Activated gamma-delta T cell treated with anti-CD3 and anti-CD28 coated beads, Interleukin-2, amount 50 U/mL, for 16 hours (primary cell): ENCODE measurements around the gene CABP1.
"Not testable (repeated sequence)": the region's sequence is repeated elsewhere in the genome, so short reads cannot be mapped to it uniquely, and the experiment has no call there.

Source experiments
- DNase-seq: peaks from one replicate; pipeline ENCODE4 v3.0.0-alpha.2; 2020; ENCODE audit warnings: low read depth

The CABP1 gene

GRCh38 chr12:120639771-120640721, at the start of gene CABP1:
Gene CABP1 (plus strand): TSS chr12:120640626. CDS start chr12:120640686, 60 bp downstream.
- DNase-seq: peak; percentile 53

- no peak for DNase-seq
These were observed 49.6 kb upstream of the CABP1 start for GRCh38 chr12:120590741-120591407.

- no peak for DNase-seq
These were observed 48.0 kb upstream of the CABP1 start for GRCh38 chr12:120592121-120593049.

DNA sequence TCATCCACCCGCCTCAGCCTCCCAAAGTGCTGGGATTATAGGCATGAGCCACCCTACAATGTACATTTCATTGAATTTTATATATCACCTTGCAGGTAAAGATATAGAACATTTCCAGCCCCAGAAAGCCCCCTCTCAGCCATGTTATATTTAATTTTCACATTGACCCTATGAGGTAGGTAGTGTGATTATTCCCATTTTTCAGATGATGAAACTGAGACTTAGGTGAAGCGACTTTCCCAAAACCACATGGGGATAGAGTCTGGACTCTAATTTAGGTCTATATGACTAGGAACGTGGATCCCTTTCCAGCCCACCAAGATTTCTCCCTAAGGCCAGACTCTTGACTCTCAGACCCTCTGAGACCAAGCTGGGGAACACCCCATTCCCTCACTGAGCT, 43.5 kb upstream of the CABP1 start:
- DNase-seq: no peak

DNA sequence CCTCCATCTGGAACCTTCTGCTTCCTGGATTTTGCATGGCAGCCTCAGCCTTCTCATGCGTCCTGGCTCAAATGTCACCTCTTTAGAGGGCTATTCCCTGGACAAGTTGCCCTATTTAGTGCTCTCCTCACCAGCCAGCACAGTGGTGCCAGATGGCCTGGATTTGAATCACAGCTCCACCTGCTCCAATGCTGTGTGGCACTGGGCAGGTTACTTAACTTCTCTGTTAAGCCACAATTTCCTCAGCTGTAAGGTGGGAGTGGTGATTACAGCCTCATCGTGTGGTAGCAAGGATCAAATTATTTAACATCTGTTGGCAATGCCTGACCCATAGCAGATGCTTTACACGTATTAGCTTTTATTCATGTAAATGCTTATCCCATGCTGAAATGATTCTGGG, 42.6 kb upstream of the CABP1 start:
- no peak for DNase-seq

DNA sequence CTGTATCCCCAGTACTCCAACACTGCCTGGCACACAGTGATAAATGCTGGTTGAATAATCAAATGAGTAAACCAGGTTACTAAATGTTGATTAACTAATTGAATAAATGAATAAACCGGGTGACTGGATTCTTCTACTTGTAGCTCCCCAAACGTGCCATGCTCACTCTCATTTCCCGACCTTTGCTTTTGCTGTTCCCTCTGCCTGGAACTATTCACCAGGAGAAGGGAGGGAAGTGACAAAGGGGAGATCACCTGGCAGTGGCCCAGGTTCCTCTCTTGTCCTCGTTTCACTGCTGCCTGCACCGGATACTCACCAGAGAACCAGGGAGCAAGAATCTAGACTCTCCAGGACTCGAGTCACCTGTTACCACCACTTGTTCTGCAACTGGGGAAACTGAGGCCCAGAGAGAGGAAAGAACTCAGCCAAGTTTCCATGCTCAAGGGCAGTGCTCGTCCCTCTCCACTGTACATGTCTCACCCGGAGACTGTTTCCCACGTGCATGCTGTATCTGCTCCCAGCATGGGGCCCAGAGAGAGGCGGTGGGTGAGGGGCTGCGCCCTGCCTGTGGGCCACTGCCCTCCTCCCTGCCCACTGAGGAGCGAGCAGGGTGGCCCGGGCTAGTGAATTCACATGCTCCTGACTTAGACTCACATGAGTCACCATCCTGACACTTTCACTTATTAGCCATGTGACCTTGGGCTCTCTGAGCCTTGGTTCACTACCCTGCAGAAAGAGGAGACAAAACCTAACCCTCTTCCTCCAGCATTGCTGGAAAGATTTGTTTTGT, 41.6 kb upstream of the CABP1 start:
- no peak for DNase-seq

DNA sequence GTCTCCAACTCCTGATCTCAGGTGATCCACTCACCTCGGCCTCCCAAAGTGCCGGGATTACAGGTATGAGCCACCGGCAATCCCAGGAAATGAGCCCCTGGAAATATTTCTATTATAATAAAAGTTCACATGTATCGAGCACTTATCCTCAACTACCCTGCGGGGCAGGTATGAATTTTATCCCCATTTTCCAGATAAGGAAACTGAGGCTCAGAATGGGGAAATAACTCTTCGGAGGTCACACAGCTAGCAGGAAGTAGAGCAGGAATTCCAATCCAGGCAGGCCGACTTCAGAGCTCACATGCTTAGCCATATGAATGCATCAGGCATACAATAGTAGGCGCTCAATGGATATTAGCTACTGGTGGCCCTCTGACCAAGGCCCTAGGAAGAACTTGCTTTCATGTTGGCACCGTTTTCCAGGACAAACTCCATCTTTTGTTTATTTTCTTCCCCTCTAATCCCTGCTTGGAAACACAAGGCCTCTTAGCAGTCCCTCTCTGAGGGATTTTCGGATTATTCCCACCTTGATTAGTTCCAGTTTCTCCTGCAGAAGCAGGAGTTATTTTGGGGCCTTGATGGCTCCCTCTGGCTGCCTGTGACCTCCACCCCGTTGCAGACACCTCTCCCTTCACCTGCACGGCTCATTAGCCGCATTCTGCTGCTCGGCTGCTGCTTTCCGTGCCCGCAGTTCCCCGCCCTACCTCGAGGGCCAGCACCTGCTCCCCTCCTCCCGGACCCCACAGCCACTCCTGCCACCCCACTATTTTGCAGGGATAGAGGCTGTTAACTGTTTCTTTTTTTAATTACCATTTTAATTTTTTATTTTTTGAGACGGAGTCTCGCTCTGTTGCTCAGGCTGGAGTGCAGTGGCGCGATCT, 40.5 kb upstream of the CABP1 start:
- DNase-seq: no peak

DNA sequence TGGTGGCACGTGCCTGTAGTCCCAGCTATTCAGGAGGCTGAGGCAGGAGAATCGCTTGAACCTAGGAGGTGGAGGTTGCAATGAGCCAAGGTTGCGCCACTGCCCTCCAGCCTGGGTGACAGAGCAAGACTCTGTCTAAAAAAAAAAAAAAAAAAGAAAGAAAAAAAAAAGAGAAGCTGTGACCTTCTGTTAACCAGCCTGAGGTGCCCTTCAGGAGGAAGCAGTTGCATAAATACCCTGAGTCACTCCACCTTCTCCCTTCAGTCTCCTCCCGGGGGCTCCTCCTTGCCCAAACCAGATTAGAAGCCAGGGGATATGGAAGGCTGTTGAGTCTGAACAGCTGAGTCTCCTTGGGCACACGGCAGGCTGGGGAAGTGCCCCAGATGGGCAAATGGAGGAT, 38.0 kb upstream of the CABP1 start:
- DNase-seq: not testable (repeated sequence)

DNA sequence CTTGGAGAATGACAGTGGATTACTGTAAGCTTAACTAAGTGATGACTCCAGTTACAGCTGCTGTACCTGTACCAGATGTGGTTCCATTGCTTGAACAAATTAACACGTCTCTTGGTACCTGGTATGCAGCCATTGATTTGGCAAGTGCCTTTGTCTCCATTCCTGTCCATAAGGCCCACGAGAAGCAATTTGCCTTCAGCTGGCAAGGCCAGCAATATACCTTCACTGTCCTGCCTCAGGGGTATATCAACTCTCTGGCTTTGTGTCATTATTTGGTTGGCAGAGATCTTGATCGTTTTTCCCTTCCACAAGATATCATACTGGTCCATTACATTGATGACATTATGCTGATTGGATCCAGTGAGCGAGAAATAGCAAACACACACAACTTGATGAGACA, 29.9 kb upstream of the CABP1 start:
- no peak for DNase-seq

DNA sequence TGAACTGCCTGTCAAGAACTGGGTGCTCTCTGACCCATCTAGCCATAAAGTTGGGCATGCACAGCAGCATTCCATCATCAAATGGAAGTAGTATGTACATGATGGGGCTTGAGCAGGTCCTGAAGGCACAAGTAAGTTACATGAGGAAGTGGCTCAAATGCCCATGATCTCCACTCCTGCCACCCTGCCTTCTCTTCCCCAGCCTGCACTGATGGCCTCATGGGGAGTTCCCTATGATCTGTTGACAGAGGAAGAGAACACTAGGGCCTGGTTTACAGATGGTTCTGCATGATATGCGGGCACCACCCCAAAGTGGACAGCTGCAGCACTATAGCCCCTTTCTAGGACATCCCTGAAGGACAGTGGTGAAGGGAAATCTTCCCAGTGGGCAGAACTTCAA, 28.9 kb upstream of the CABP1 start:
- DNase-seq: not testable (repeated sequence)

DNA sequence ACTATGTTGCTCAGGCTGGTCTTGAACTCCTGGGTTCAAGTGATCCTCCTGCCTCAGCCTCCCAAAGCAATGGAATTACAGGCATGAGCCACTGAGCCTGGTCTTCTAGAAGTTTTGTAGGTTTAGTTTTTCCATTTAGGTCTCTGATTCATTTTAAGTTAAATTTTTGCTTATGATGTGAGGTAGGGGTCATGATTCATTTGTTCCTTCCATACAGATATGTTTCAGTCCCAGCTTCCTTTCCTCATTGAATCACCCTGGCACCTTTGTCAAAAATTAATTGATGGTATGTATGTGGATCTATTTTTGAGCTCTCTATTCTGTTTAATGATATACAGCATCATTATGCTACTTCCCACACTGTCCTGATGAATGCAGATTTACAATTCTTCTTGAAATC, 25.6 kb upstream of the CABP1 start:
- no peak for DNase-seq

DNA sequence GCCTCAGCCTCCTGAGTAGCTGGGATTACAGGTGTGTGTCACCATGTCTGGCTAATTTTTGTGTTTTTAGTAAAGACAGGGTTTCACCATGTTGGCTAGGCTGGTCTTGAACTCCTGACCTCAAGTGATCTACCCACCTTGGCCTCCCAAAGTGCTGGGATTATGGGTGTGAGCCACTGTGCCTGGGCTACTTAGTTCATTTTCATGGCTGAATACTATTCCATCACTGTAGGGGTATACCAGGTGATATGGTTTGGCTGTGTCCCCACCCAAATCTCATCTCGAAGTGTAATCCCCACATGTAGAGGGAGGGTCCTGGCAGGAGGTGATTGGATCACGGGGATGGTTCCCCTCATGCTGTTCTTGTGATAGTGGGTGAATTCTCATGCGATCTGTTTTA, 23.2 kb upstream of the CABP1 start:
- not testable (repeated sequence) for DNase-seq

DNA sequence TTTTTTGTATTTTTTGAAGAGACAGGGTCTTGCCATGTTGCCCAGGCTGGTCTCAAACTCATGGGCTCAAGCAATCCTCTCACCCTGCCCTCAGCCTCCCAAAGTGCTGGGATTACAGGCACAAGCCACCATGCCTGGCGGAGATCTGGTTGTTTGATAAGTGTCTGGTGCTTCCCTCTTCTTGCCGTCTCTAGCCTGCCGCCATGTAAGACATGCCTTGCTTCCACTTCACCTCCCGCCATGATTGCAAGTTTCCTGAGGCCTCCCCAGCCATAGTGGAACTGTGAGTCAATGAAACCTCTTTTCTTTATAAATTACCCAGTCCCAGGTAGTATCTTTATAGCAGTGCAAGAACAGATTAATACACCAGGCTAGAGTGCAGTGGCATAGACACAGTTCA, 22.7 kb upstream of the CABP1 start:
- not testable (repeated sequence) for DNase-seq

DNA sequence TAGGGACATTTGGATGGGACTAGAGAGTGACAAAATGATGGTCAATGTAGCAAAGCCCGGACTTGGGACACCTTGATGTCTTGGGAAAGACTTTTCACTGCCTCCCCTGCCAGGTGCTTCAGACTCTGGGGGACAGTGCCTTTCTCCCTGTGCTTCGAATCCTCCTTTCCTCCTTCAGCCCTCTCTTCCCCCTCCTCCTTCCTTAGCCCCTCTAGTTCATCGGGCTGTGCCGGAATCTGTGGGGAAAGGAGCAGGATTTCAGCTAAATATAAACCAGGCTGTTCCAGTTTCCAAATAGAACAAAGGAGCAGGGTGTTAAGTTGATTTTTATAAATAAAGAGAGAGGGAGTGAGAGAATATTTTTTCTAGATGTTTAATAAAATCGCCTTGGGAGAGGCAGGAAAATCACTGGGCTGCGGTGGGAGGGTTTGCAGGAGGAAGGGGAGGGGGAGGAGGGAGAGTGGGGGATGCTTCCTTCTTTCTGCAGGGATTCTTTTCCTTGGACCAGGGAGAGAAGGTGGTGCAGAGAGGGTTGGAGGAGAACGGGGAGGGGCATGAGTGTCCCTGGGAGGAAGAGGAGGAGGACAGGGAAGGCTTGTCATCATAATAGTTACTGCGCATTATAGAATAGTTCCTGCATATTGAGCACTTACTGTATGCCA, 21.3 kb upstream of the CABP1 start:
- DNase-seq: no peak

DNA sequence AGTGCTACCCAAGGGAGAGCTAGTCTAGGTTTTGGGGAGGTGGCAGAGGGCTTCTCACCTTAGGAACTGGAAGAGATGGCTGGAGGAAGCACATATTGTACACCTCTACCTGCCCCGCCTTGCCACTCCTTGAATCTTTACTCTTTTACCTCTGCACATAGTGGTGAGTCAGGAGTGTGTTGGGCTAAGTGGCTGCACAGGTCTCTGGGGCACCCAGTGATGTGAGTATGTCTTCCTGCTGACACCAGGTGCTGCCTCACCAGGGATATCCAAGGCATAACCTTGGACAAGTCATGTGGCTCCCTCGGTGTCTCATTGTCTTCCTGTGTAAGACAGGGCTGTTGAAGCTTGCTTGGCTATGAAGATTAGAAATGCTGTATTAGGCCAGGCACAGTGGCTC, 19.8 kb upstream of the CABP1 start:
- DNase-seq: no peak

- no peak for DNase-seq
These were observed 14.6 kb upstream of the CABP1 start for GRCh38 chr12:120625557-120626419.

DNA sequence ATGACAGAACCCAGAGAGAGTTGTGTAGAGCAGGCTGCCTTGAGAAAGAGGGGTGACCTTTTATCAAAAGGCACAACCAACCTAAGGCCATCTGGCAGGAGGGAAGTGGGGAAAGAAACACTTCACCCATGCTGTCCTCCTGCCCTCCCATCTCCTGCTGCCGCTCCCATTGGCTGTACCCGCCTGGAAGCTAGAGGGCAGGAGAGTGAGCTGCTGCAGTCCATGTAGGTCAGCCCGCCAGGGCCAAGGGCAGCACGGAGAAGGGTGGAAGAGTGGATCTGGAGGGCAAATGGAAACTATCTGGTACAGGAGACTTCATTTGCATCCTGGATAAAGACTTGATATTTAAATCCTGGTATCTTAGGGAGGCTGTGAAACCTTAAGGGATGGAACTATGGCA, 11.5 kb upstream of the CABP1 start:
- no peak for DNase-seq

GRCh38 chr12:120630104-120630892, 10.1 kb upstream of the CABP1 start:
- DNase-seq: no peak
